Activated naive CD4-positive, alpha-beta T cell treated with Interleukin-2 at 50 U/mL for 16 hours (primary cell): ENCODE data around the gene EPOP.
"Not testable (repeated sequence)": the region's sequence is repeated elsewhere in the genome, so short reads cannot be mapped to it uniquely, and the experiment has no call there.

ENCODE experiments used
- DNase-seq: peaks from one replicate; pipeline ENCODE4 v3.0.0-alpha.2; 2020

Gene EPOP

GRCh38 chr17:38637951-38638350 lies 36.8 kb downstream of the EPOP start:
- no peak for DNase-seq

DNA sequence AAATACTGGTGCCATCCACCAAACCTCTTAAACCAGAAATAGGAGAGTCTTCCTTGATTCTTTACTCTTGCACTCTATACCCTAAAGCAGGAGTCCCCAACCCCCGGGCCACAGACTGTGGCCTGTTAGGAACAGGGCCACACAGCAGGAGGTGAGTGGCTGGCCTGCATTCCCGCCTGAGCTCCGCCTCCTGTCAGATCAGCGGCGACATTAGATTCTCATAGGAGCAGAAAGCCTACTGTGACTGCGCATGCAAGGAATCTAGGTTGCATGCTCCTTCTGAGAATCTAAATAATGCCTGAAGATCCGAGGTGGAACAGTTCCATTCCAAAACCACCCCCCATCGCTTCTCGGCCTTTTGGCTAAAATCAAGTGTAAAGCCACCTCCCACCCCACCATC lies 38.7 kb downstream of the EPOP start:
- DNase-seq = no peak

GRCh38 chr17:38632334-38632733 lies 42.4 kb downstream of the EPOP start:
- no peak for DNase-seq

GRCh38 chr17:38628441-38628840 lies 46.3 kb downstream of the EPOP start:
- no peak for DNase-seq

GRCh38 chr17:38627957-38628356 lies 46.8 kb downstream of the EPOP start:
- DNase-seq = no peak

GRCh38 chr17:38626606-38627226 lies 48.0 kb downstream of the EPOP start:
- not testable (repeated sequence) for DNase-seq

DNA sequence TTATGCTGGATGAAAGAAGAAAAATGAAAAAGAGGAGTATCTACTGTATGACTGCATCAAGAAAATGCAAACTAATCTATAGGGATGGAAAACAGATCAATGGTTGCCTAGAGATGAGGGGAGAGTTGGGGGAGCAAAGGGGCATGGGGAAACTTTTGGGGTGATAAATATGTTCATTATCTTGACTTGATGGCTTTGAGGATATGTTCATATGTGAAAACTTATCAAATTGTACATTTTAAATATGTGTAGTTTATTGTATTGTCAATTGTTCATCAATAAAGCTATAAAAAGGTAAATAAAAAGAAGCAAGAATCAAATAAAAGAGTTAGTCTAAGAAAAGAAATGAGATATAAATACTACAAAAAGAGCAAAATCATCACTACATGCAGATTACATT lies 49.3 kb downstream of the EPOP start:
- DNase-seq = no peak

DNA sequence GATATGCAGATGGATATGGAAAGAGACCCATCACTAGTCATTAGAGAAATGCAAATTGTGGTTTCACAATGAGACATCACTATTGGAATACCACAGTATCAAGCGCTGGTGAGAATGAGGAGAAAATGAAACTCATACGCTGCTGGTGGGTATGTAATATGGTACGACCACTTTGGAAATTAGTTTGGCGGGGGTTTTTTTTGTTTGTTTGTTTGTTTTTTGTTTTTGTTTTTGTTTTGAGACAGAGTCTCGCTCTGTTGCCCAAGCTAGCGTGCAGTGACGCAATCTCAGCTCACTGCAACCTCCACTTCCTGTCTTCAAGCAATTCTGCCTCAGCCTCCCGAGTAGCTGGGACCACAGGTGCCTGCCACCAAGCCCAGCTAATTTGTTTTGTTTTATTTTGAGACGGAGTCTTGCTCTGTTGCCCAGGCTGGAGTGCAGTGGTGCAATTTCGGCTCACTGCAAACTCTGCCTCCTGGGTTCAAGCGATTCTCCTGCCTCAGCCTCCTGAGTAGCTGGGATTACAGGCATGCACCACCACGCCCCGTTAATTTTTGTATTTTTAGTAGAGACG lies 49.9 kb downstream of the EPOP start:
- peak; percentile 15 for DNase-seq
